Measurements from ENCODE around the gene SRSF11.

GRCh38 chr1:70288166-70288565 lies 67.0 kb downstream of the SRSF11 start:
- TF ChIP-seq CTCF (IDR thresholded peaks at IDR 0.05) (no peak), POLR2A (IDR thresholded peaks at IDR 0.05) (no peak)
